ENCODE measurements around the gene GADD45A.

DNA sequence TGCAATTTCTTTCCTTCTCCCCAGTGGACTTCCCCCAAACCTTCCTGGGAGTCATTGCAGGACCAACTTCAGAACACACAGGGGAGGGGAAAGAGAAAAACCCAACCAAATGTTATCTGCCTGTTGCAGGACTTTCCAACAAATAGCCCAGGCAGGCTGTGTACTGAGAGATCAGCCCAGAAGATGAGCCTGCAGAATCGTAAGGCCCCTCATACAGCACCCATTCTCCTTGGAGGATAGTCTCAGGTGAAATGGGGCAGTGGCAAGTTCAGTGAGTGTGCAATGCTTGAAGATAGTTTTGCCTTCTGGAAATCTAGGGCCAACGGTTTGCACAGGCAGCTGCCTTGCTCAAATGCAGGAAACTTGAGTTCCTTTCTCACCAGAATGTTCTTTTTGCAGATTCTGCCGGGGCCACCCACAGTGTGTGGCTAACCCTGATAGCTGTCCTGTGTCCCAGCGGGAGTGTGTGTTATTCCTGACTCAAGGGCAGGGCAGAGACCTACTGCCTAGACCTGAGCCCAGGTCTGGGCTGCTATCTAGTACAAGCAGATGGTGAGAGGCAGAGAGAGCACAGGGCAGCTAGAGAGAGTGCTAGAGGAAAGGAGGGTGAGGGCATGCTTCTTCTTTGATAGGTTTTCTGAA lies 48.8 kb downstream of the GADD45A start:
- TF ChIP-seq CHD4 (IDR thresholded peaks at IDR 0.05; ENCODE audit: borderline replicate concordance) (no peak), BHLHE40 (IDR thresholded peaks at IDR 0.05; ENCODE audit: low read depth, low read length) (no peak)

All from A549 (cell line).